Measurements from ENCODE around the gene PSMG4. TPM values are rescaled to one million over a fixed set of nuclear protein-coding genes. Genes with fewer than 3 reads are reported as not detected.

Gene PSMG4
- total RNA-seq, 2 experiments from 2014 or later: 12.3 to 12.8 TPM

DNA sequence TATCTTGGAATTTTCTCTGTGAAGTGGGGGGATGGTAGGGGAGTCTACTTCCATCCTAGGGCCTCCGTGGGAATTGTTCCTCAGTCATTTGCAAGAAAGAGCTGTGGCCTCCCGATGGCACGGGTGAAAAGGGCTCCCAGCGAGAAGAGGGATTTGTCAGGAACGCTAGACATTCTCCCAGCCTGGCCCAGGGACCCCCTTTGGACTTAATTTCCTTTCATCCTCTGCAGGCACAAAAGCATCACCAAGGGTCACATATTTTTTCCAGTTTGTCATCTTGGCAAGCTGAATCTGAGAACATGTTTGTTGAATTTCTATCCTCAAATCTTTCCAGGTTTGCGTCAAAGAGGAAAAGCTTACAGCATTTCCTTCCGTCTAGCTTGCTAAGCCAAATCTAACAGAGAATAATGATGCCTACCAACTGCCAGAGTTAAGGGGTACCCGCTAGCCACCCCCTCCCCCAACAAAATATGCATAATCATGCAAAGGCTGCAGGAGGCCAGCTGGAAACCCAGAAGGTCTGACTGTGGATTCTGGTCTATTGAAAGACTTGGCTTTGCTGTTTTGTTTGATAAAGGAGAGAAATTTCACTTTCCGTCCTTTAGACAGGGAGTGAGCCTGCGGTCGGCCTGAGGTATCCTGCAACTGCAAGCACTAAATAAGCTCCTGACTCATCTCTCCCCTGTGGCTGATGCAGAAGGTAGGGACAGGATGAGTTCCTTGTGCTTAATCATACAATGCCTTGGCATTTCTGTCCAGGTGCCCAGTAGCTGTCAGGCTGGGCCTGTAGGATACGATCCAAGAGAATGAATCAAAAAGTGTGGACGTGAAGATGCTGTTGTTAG, 23.1 kb downstream of the PSMG4 start:
- CTCF ChIA-PET: interaction anchor here (1.6 to 2.0 kb wide), 2 partner anchors 31 to 451 kb away, joined by 4 to 9 read pairs; no protein-coding TSS in a partner anchor
- no peak overlapping the region for H3K27ac Mint-ChIP-seq
- peaks cover 5% of the 10 kb centered on the region for H3K4me1 Mint-ChIP-seq (ENCODE audit: low read depth)
- no peaks in the 10 kb centered on the region for H3K27me3 Mint-ChIP-seq
- Histone ChIP-seq H3K27me3 (ENCODE audit: control insufficient read depth in 1 of 2, insufficient read depth in 2 of 2, low read length in 2 of 2) (no peaks in the 10 kb centered on the region), H3K4me1 (ENCODE audit: insufficient read depth, low read length) (no peaks in the 10 kb centered on the region), H3K9me3 (ENCODE audit: control insufficient read depth in 1 of 2, insufficient read depth in 1 of 2, low read length in 2 of 2) (no peaks in the 10 kb centered on the region), H3K36me3 (ENCODE audit: insufficient read depth, low read length) (no peaks in the 10 kb centered on the region), H3K27ac (ENCODE audit: low read depth in 1 of 2, low read length in 2 of 2) (no peak overlapping the region), H3K4me3 (ENCODE audit: low read length) (no peak overlapping the region)
- no peak overlapping the region for H3K4me3 Mint-ChIP-seq
- intact Hi-C loops (cut with DNase I, micrococcal nuclease): loop anchor here in 1 of 2 experiments (2.0 to 5.0 kb wide), 2 partner anchors 70 to 175 kb away; partner anchors contain the start of gene SLC22A23
- ATAC-seq (ENCODE audit: poor library complexity) (no peak), DNase-seq (peak in 1 of 14 experiments; percentile 21)
- POLR2A ChIA-PET: no interaction called here
- H3K36me3 Mint-ChIP-seq (ENCODE audit: low read depth): peaks cover 9% of the 10 kb centered on the region
- no peaks in the 10 kb centered on the region for H3K9me3 Mint-ChIP-seq
- TF ChIP-seq, protein P1, sequence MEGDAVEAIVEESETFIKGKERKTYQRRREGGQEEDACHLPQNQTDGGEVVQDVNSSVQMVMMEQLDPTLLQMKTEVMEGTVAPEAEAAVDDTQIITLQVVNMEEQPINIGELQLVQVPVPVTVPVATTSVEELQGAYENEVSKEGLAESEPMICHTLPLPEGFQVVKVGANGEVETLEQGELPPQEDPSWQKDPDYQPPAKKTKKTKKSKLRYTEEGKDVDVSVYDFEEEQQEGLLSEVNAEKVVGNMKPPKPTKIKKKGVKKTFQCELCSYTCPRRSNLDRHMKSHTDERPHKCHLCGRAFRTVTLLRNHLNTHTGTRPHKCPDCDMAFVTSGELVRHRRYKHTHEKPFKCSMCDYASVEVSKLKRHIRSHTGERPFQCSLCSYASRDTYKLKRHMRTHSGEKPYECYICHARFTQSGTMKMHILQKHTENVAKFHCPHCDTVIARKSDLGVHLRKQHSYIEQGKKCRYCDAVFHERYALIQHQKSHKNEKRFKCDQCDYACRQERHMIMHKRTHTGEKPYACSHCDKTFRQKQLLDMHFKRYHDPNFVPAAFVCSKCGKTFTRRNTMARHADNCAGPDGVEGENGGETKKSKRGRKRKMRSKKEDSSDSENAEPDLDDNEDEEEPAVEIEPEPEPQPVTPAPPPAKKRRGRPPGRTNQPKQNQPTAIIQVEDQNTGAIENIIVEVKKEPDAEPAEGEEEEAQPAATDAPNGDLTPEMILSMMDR (IDR thresholded peaks at IDR 0.05): no peak

DNA sequence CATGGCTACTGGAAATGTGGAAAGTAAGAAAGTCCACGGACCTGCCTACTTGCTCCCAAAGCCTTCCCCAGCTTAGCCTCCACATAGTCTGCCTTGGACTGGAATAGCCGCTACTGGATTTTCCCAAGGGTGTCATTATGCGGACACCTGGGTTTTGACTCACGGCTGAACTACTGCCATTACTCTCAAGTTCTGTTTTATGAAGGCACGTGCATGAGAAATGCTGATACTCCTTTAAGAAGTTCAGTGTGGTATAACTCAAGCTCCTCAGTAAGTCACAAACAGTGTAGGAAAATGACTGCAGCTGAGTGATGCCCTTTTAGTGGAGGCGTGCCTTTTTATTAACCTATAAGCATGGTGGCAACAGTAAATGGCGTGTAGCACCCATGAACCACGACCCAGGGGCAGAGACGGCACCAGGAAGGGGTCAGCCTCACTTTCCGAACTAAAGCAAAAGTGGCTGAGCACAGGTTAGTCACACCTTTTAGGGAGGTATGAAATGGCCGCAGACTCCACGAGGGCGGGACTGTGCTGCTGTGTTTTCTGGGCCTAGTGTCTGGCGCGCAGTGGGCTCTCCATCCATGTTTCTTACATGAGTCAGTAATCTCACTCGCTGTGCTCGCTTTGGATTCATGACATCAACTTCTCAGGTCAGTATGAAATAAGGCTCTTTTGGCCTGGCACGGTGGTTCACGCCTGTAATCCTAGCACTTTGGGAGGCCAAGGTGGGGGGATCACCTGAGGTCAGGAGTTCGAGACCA, 23.9 kb downstream of the PSMG4 start:
- Histone ChIP-seq H3K36me3 (ENCODE audit: insufficient read depth, low read length) (no peaks in the 10 kb centered on the region), H3K9me3 (ENCODE audit: control insufficient read depth in 1 of 2, insufficient read depth in 1 of 2, low read length in 2 of 2) (no peaks in the 10 kb centered on the region), H3K4me3 (ENCODE audit: low read length) (no peak overlapping the region), H3K27ac (ENCODE audit: low read depth in 1 of 2, low read length in 2 of 2) (no peak overlapping the region), H3K4me1 (ENCODE audit: insufficient read depth, low read length) (no peaks in the 10 kb centered on the region), H3K27me3 (ENCODE audit: control insufficient read depth in 1 of 2, insufficient read depth in 2 of 2, low read length in 2 of 2) (no peaks in the 10 kb centered on the region)
- ChIA-PET CTCF (interaction anchor here (1.6 to 2.0 kb wide), 2 partner anchors 31 to 450 kb away, joined by 4 to 9 read pairs; no protein-coding TSS in a partner anchor), POLR2A (no interaction called here)
- no peak overlapping the region for H3K4me3 Mint-ChIP-seq
- ATAC-seq (ENCODE audit: poor library complexity): no peak
- H3K27ac Mint-ChIP-seq: no peak overlapping the region
- H3K4me1 Mint-ChIP-seq (ENCODE audit: low read depth): peaks cover 5% of the 10 kb centered on the region
- no peaks in the 10 kb centered on the region for H3K27me3 Mint-ChIP-seq
- intact Hi-C loops (cut with DNase I, micrococcal nuclease): loop anchor here in 1 of 2 experiments (5.0 kb wide), 1 partner anchor 70 kb away; no protein-coding TSS in a partner anchor
- no peaks in the 10 kb centered on the region for H3K9me3 Mint-ChIP-seq
- TF ChIP-seq, protein P1 (IDR thresholded peaks at IDR 0.05): no peak
- peak in 1 of 14 experiments; percentile 16 for DNase-seq
- peaks cover 9% of the 10 kb centered on the region for H3K36me3 Mint-ChIP-seq (ENCODE audit: low read depth)

DNA sequence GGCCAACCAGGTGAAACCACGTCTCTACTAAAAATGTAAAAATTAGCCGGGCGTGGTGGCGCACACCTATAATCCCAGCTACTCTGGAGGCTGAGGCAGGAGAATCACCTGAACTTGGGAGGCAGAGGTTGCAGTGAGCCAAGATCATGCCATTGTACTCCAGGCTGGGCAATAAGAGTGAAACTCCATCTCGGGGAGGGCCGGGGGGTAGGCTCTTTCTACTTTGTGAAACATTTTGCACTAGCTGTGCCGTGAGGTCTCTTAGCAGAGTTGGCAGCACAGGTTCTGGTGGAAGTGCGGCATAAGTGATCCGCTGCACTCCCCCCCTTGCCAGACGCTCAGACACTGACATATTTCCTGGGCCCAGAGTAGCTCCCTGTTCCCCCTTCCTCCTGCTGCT, 24.5 kb downstream of the PSMG4 start:
- no peaks in the 10 kb centered on the region for H3K9me3 ChIP-seq (ENCODE audit: control insufficient read depth in 1 of 2, insufficient read depth in 1 of 2, low read length in 2 of 2)
- no peaks in the 10 kb centered on the region for H3K27me3 ChIP-seq (ENCODE audit: control insufficient read depth in 1 of 2, insufficient read depth in 2 of 2, low read length in 2 of 2)
- ChIA-PET POLR2A (no interaction called here), CTCF (no interaction called here)
- H3K4me1 Mint-ChIP-seq (ENCODE audit: low read depth): peaks cover 5% of the 10 kb centered on the region
- TF ChIP-seq, protein P1 (IDR thresholded peaks at IDR 0.05): no peak
- no peak overlapping the region for H3K27ac Mint-ChIP-seq
- H3K4me3 Mint-ChIP-seq: no peak overlapping the region
- ATAC-seq (ENCODE audit: poor library complexity) (no peak), DNase-seq (no peak)
- H3K4me1 ChIP-seq (ENCODE audit: insufficient read depth, low read length): no peaks in the 10 kb centered on the region
- H3K4me3 ChIP-seq (ENCODE audit: low read length): no peak overlapping the region
- H3K9me3 Mint-ChIP-seq: no peaks in the 10 kb centered on the region
- H3K27ac ChIP-seq (ENCODE audit: low read depth in 1 of 2, low read length in 2 of 2): no peak overlapping the region
- intact Hi-C loops (cut with DNase I, micrococcal nuclease): loop anchor here in 1 of 2 experiments (5.0 kb wide), 1 partner anchor 69 kb away; no protein-coding TSS in a partner anchor
- H3K27me3 Mint-ChIP-seq: no peaks in the 10 kb centered on the region
- no peaks in the 10 kb centered on the region for H3K36me3 ChIP-seq (ENCODE audit: insufficient read depth, low read length)
- peaks cover 9% of the 10 kb centered on the region for H3K36me3 Mint-ChIP-seq (ENCODE audit: low read depth)
